GM18499 (cell line): ENCODE results near the gene ROS1.
"Not testable (repeated sequence)": the region's sequence is repeated elsewhere in the genome, so short reads cannot be mapped to it uniquely, and the experiment has no call there.

Experiments
- ATAC-seq: cut with Tn5 transposase; IDR thresholded peaks from one replicate; pipeline ENCODE4 v1.9.1; 2021; ENCODE audit warnings: moderate number of reproducible peaks; ENCODE audit not compliant: insufficient read depth, unreplicated experiment

The ROS1 gene

GRCh38 chr6:117270843-117271507, 154.8 kb downstream of the ROS1 start:
- ATAC-seq = no peak

DNA sequence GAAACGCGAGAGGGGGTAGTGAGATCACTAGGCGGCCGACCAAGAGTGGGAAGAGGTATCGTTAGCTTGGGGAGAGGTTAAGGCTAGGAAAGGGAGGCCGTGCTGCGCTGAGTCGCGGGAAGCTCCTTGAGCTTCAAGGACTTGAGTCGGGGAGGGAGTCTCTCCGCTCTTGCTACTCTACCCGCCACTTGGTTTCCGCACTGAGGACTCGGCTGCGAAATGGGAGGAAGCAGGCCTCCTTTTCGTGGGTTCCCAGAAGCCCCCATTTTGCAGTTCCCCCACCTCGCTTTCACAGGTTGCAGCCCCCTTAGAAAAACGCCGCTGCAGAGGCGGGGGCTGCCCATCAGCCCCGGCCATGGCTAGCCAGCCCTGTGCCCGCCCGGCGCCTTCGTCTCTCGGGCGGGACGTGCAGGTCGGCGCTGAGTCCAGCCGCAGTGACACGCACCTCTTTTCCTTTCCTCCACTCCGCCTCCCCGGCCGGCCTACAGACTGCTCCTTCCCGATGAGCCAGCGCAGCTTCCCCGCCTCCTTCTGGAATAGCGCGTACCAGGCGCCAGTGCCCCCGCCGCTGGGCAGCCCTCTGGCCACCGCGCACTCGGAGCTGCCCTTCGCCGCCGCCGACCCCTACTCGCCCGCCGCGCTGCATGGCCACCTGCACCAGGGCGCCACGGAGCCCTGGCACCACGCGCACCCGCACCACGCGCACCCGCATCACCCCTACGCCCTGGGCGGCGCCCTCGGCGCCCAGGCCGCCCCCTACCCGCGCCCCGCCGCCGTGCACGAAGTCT, 155.5 kb downstream of the ROS1 start:
- ATAC-seq = no peak

DNA sequence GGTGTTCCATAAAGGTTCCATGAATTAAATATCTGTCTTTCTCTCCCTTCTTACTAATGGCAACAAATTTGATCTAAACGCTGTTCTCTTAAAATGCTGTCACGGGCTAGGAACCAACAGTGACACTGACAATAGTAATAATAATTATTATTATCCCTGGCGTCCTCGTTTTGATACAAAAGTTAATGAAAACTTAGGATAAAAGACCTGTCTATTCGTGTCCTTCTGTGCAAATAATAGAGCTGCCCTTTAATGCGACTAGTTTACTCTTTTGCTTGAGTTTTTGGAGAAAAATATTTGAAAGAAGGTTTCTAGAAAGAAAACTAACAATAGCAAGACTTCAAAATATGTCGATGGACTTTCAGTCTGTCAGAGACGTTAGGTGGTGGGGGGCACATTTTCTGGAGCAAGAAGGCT, 156.1 kb downstream of the ROS1 start:
- ATAC-seq = no peak

DNA sequence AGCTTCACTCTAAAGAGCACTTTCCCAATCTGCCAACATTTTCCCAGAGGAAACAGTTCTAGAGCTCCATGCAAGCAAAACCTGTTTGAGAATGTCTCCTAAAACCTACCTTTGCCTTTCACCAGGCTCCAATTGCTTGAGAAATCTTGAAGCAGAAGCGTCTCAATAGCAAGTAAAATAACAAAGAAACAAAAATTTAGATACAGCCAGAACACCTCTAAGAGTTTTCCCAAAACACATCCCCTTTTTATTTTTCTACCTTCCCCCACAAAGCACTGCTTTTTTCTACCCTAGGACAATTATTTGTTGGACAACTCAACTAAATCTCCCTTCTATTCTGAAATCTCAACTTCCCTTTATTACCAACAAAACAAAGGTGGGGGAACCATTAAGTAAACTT, 156.8 kb downstream of the ROS1 start:
- no peak for ATAC-seq

DNA sequence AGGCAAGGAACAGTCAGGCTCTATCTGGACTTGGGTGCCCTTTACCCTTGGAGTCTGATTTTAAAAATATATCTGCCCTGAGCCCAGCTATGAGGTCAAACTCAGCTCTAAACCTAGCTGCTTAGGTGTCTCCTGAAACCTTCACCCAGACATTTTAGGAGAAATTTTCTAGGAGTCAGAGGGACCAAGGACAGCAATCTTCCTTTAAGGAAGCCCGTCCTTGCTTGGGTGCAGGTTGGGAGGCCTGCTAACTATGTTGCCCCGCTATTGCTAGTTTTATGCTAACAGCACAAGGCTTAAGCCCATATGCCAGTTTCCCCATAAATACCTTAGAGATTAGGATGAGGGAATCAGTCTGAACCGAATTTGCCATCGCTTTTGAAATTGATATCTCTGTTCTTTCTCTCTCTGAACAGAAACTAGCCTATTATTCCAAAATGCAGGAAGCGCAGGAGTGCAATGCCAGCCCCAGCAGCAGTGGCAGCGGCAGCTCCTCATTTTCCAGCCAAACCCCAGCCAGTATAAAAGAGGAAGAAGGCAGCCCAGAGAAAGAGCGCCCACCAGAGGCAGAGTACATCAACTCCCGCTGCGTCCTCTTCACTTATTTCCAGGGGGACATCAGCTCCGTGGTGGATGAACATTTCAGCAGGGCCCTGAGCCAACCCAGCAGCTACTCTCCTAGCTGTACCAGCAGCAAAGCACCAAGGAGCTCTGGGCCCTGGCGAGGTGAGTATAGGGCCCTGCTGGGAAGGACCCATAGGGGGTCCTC, 157.8 kb downstream of the ROS1 start:
- no peak for ATAC-seq

DNA sequence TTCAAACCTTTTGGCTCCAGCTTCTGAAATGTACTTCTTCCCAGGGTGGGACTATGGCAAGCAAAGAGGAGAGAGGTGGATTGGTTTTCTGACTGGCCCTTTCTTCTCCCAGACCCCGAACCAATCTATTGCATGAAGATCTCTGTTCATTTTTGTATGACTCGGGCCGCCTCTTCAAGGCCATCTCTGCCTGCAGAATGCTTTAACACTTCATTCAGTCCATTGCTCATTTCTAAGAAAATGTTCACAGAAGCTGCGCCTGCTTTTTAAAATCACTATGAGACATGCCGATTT, 158.7 kb downstream of the ROS1 start:
- no peak for ATAC-seq

- no peak for ATAC-seq
Observed at GRCh38 chr6:117266257-117267053, 159.3 kb downstream of the ROS1 start.

- ATAC-seq = no peak
Observed at GRCh38 chr6:117265410-117266256, 160.1 kb downstream of the ROS1 start, which contains the start of gene VGLL2. TSS of gene VGLL2 (plus strand) at chr6:117265558. CDS start at chr6:117265764, 206 bp downstream.

DNA sequence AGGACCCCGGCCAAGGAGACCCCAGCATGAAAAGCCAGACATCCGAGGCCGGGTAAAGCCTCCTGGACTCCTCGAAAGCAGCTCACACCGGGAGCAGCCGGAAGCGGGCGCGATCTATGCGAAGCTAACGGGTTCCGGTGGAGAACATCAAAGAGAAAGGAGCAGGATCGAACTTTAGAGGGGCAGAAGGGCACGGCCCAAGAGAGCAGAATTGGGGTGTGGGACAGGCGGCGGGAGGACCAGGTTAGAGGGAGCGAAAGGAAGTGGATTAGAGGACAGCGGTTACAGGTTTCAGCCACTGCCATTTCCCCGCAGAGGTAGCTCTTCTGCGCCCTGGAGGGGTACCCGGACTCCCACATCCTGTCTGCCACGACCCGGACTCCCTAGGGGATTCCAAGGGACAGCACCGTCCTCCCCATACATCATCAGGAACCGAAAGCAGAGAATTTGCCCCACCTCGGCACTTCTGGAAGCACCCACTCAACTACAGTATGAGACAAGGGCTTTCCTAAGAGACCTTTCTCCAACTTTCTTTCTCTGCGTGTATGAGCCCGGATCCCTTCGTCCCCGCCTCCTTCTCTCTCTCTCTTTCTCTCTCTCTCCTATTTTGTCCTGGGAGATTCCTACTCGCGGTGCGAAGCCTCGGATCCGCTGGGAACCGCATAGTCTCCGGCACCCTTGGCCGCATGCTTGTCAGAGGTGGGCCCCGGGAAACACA, 160.9 kb downstream of the ROS1 start:
- ATAC-seq = no peak

- no peak for ATAC-seq
Observed at GRCh38 chr6:117264369-117264691, 161.4 kb downstream of the ROS1 start.

- no peak for ATAC-seq
Observed at GRCh38 chr6:117263353-117263927, 162.3 kb downstream of the ROS1 start.

DNA sequence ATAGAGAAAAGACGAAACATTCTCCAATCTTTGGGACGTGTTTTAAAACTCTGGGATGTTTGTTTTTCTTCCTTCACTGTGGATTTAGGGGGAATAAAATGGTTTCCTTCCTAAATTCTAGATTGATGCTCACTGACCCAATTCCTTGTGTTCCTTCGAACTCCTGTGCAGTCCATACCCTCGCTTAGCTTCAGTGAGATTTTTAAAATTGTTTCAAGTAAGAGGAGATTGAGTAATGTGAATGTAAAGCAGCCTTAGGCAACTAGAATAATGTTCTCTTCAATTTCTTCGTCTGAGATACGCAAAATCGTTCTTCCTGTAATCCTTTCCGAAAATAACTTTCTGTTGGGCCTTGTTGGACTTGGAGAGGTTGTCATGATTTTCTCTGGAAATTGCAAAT, 162.9 kb downstream of the ROS1 start:
- ATAC-seq = no peak

GRCh38 chr6:117253785-117254184, 172.0 kb downstream of the ROS1 start:
- no peak for ATAC-seq

DNA sequence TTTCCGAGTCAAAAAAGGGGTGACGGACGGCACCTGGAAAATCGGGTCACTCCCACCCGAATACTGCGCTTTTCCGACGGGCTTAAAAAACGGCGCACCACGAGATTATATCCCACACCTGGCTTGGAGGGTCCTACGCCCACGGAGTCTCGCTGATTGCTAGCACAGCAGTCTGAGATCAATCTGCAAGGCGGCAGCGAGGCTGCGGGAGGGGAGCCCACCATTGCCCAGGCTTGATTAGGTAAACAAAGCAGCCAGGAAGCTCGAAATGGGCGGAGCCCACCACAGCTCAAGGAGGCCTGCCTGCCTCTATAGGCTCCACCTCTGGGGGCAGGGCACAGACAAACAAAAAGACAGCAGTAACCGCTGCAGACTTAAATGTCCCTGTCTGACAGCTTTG, 180.8 kb downstream of the ROS1 start:
- not testable (repeated sequence) for ATAC-seq

- ATAC-seq = not testable (repeated sequence)
Observed at GRCh38 chr6:117244571-117244970, 181.2 kb downstream of the ROS1 start.
